SH-SY5Y (cell line): Measurements from ENCODE around the gene TJP2.

Source experiments
- GATA2 ChIP-seq: IDR thresholded peaks from 2 replicates; pipeline ENCODE4 v1.6.1; 2011; ENCODE audit warnings: mild to moderate bottlenecking, low read depth, low read length
- GATA3 ChIP-seq: IDR thresholded peaks from 2 replicates; pipeline ENCODE4 v1.6.1; 2011; ENCODE audit warnings: low read depth, mild to moderate bottlenecking, low read length, moderate library complexity

DNA sequence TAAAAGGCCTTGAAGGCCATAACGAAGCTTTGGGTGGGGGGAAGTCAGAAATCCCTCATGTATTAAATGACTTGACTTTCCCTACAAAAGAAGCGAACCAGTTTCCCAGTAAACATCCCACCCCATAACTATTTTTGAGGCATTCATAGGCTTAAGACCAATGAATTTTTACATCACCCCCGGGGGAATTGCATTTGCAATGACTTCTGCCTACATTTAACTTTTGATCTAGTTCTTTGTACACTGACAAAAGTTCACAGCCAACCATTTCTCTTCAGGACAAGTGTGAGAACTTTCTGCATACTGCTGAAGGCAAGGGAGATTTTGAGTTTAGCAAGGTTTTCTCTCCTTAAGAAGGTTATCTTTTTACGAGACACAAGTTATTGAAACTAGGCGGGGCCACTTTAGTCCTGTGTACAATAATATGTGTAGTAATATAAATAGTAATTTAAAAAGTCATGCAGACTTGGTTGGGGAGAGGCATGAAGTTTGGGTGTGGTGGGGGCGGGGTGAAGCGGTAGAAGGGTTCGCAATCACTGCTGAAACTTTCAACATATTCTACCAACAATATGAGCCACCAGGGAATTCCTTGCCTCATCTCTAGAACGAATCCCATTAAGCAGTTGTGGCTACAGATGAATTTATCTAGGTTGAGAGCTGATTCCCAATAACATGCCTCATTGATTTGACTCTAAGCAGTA is 2.5 kb downstream of the TJP2 start:
- TF ChIP-seq GATA3, result no peak
- no peak for TF ChIP-seq GATA2
